Stimulated activated CD8-positive, alpha-beta memory T cell treated with anti-CD3 and anti-CD28 coated beads, Interleukin-12 subunit alpha, Interleukin-12 subunit beta, amount 100 ng/mL, for 4 hours (primary cell): ENCODE results near the gene RNH1.
"Not testable (repeated sequence)": the region's sequence is repeated elsewhere in the genome, so short reads cannot be mapped to it uniquely, and the experiment has no call there.

ENCODE experiments used
- DNase-seq: peaks from one replicate; pipeline ENCODE4 v3.0.0-alpha.2; 2020; ENCODE audit warnings: low read depth

Gene RNH1

GRCh38 chr11:477052-477715, 29.9 kb downstream of the RNH1 start:
- no peak for DNase-seq

- DNase-seq: no peak
These were observed 30.6 kb downstream of the RNH1 start for GRCh38 chr11:476416-476815.

- DNase-seq: no peak
These were observed 31.1 kb downstream of the RNH1 start for GRCh38 chr11:475941-476340.

GRCh38 chr11:474914-475506, 32.0 kb downstream of the RNH1 start:
- DNase-seq: no peak

GRCh38 chr11:473962-474785, 32.9 kb downstream of the RNH1 start:
- DNase-seq: no peak

GRCh38 chr11:473415-473814, 33.6 kb downstream of the RNH1 start:
- no peak for DNase-seq

- no peak for DNase-seq
These were observed 34.2 kb downstream of the RNH1 start for GRCh38 chr11:472816-473215.

- DNase-seq: no peak
These were observed 34.8 kb downstream of the RNH1 start for GRCh38 chr11:472272-472671.

GRCh38 chr11:471468-472145, 35.4 kb downstream of the RNH1 start:
- no peak for DNase-seq

GRCh38 chr11:469684-470560, 37.1 kb downstream of the RNH1 start:
- no peak for DNase-seq

- not testable (repeated sequence) for DNase-seq
These were observed 37.9 kb downstream of the RNH1 start for GRCh38 chr11:469026-469683.

GRCh38 chr11:468493-468892, 38.5 kb downstream of the RNH1 start:
- DNase-seq: no peak

GRCh38 chr11:468036-468435, 39.0 kb downstream of the RNH1 start:
- no peak for DNase-seq

- DNase-seq: no peak
These were observed 41.0 kb downstream of the RNH1 start for GRCh38 chr11:465896-466530.

GRCh38 chr11:464316-464715, 42.7 kb downstream of the RNH1 start:
- no peak for DNase-seq

GRCh38 chr11:462107-462890, 44.7 kb downstream of the RNH1 start:
- DNase-seq: no peak

- no peak for DNase-seq
These were observed 45.4 kb downstream of the RNH1 start for GRCh38 chr11:461626-462025.

- no peak for DNase-seq
These were observed 46.5 kb downstream of the RNH1 start for GRCh38 chr11:460331-461199.
